Body of pancreas (tissue), 4 donors: ENCODE data around the gene CTRL. TPM values are rescaled to one million over a fixed set of nuclear protein-coding genes. Genes with fewer than 3 reads are reported as not detected.
A peak's percentile ranks its signal among the peaks of the same experiment; 100 is the strongest.
"Not testable (repeated sequence)": the region's sequence is repeated elsewhere in the genome, so short reads cannot be mapped to it uniquely, and the experiment has no call there.

ENCODE experiments used
- ATAC-seq: fragments of 150-250 bp; one replicate; pipeline ENCODE4 v1.9.1; 2016
- DNase-seq, 4 donors: peaks; one replicate each; pipeline ENCODE4 v3.0.0-alpha.2; 2019
- H3K27ac ChIP-seq, 4 donors: fragments of 200-600 bp; sonication (generic); 1 replicate in 3 of 4; 2 replicates in 1 of 4; pipeline versions ENCODE4 v1.5.1 to v1.6.1; 2016 to 2019; ENCODE audit warnings: mild to moderate bottlenecking in 1 of 4, mixed read lengths in 1 of 4, moderate library complexity in 1 of 4
- H3K27me3 ChIP-seq, 2 donors: fragments of 200-600 bp; sonication (generic); one replicate each; pipeline ENCODE4 v1.6.0; 2016; ENCODE audit warnings: mild to moderate bottlenecking in 1 of 2
- H3K36me3 ChIP-seq, 2 donors: fragments of 200-600 bp; sonication (generic); replicated peaks in 1 of 2; 2 replicates each; pipeline ENCODE4 v1.5.1; 2016; ENCODE audit warnings: low read depth in 2 of 2; ENCODE audit not compliant: insufficient read depth in 1 of 2
- H3K4me1 ChIP-seq: fragments of 200-600 bp; sonication (generic); one replicate; pipeline ENCODE4 v1.6.0; 2016
- H3K4me3 ChIP-seq, 2 donors: fragments of 200-600 bp; sonication (generic); 1 replicate in 1 of 2; 2 replicates in 1 of 2; pipeline ENCODE4 v1.5.1; 2016 to 2019
- H3K9me3 ChIP-seq, 3 donors: fragments of 200-600 bp; sonication (generic); 1 replicate in 2 of 3; 2 replicates in 1 of 3; pipeline ENCODE4 v1.5.1; 2016
- CTCF ChIP-seq, 7 experiments: fragments of 450-650 bp in 4 of 7; fragments of 200-600 bp in 3 of 7; sonication (generic) in 3 of 7; IDR thresholded peaks; one replicate each; pipeline ENCODE4 v1.5.1; 2016 to 2019; ENCODE audit warnings: antibody characterized with exemption in 7 of 7
- POLR2A ChIP-seq, 3 donors: fragments of 450-650 bp; IDR thresholded peaks; one replicate each; pipeline ENCODE4 v1.6.1; 2016; ENCODE audit warnings: antibody characterized with exemption in 3 of 3, mild to moderate bottlenecking in 2 of 3
- WGBS, 2 donors: methylation state at CpG; one replicate each; pipeline ENCODE4 v1.1.5; 2017; 5-methylcytosine and 5-hydroxymethylcytosine counted together
- intact Hi-C: fragments of 100-400 bp; cut with DNase I; formaldehyde crosslinking; loops from one replicate; pipeline ENCODE4 v1.15.1; 2023
- total RNA-seq, 2 donors: library from RNA; depleted of rRNA; stranded (reverse); fragments of >200 nt; gene quantifications; one replicate each; pipeline ENCODE4 v1.1.0, GENCODE V29; 2016

The CTRL gene
- total RNA-seq, 2 donors from 2014 or later = 286 to 1,726 TPM

GRCh38 chr16:67976205-67976604 is 44.5 kb upstream of the CTRL start:
- intact Hi-C loops = no loop called here
- no peaks in the 10 kb centered on the region for H3K4me1 ChIP-seq
- DNase-seq (no peak), ATAC-seq (no peak)
- no peaks in the 10 kb centered on the region for H3K9me3 ChIP-seq
- no peak overlapping the region for H3K27ac ChIP-seq
- no peaks in the 10 kb centered on the region for H3K36me3 ChIP-seq
- H3K4me3 ChIP-seq = no peak overlapping the region
- no peaks in the 10 kb centered on the region for H3K27me3 ChIP-seq
- TF ChIP-seq CTCF (IDR thresholded peaks at IDR 0.05) (no peak), POLR2A (IDR thresholded peaks at IDR 0.05) (no peak)
- 87 to 100% methylated on average over 2 of the region's 2 CpGs for WGBS, 2 donors

- DNase-seq = no peak
- TF ChIP-seq POLR2A (IDR thresholded peaks at IDR 0.05) = no peak
- TF ChIP-seq CTCF (IDR thresholded peaks at IDR 0.05) = no peak
- no peaks in the 10 kb centered on the region for H3K36me3 ChIP-seq
- ATAC-seq = no peak
- whole genome bisulfite sequencing, 2 donors = 54 to 61% methylated on average over 8 to 14 of the region's 14 CpGs
- intact Hi-C loops = no loop called here
- no peaks in the 10 kb centered on the region for H3K4me1 ChIP-seq
- no peak overlapping the region for H3K4me3 ChIP-seq
- H3K27ac ChIP-seq = no peak overlapping the region
- H3K27me3 ChIP-seq = no peaks in the 10 kb centered on the region
- H3K9me3 ChIP-seq = no peaks in the 10 kb centered on the region
Observed at GRCh38 chr16:67975321-67976105, 43.9 kb upstream of the CTRL start.

DNA sequence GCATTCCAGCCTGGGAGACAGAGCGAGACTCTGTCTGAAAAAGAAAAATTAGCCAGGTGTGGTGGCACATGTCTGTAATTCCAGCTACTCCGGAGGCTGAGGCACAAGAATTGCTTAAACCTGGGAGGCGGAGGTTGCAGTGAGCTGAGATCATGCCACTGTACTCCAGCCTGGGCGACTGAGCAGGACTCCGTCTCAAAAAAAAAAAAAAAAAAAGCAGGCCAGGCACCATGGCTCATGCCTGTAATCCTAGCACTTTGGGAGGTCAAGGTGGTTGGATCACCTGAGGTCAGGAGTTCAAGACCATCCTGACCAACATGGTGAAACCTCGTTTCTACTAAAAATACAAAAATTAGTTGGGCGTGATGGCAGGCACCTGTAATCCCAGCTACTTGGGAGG is 40.6 kb upstream of the CTRL start:
- H3K9me3 ChIP-seq, H3K4me1 ChIP-seq, DNase-seq, H3K36me3 ChIP-seq, ATAC-seq, H3K4me3 ChIP-seq, intact Hi-C loops, H3K27me3 ChIP-seq, H3K27ac ChIP-seq: not testable (repeated sequence)
- 85 to 88% methylated on average over 6 to 7 of the region's 7 CpGs for WGBS, 2 donors

DNA sequence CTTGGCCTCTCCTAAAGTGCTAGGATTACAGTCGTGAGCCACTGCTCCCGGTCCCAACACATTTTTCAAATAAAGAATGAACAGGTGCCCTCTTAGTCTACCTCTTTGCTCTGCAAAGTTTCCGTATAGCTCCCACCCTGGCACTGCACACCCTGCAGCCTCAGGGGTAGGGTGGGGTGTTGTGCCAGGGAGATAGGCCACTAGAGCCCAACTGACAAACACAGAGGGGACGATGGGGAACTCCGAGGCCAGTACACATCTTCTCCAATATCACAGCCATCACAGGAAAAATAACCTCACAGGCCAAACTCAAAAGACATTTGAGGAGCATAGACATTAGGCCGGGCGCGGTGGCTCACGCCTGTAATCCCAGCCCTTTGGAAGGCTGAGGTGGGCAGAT is 39.4 kb upstream of the CTRL start:
- Histone ChIP-seq H3K9me3 (no peaks in the 10 kb centered on the region), H3K36me3 (no peaks in the 10 kb centered on the region), H3K4me3 (no peak overlapping the region), H3K4me1 (peaks cover 17% of the 10 kb centered on the region), H3K27ac (no peak overlapping the region), H3K27me3 (no peaks in the 10 kb centered on the region)
- ATAC-seq (no peak), DNase-seq (no peak)
- 91 to 94% methylated on average over 8 to 9 of the region's 9 CpGs for WGBS, 2 donors
- no peak for TF ChIP-seq POLR2A (IDR thresholded peaks at IDR 0.05)
- TF ChIP-seq CTCF (IDR thresholded peaks at IDR 0.05) = no peak
- intact Hi-C loops = no loop called here

- intact Hi-C loops = no loop called here
- no peaks in the 10 kb centered on the region for H3K27me3 ChIP-seq
Observed at GRCh38 chr16:67969254-67970039, 37.8 kb upstream of the CTRL start.

More at GRCh38 chr16:67969254-67970039, 37.8 kb upstream of the CTRL start:
- Histone ChIP-seq H3K4me3 (peak overlapping the region; percentile 32 to 73), H3K4me1 (peaks cover 32% of the 10 kb centered on the region), H3K27ac (peak overlapping the region; percentile 80 to 89 (median 87)), H3K9me3 (no peaks in the 10 kb centered on the region), H3K36me3 (no peaks in the 10 kb centered on the region)
- ATAC-seq (no peak), DNase-seq (no peak)
- TF ChIP-seq CTCF (IDR thresholded peaks at IDR 0.05) (no peak), POLR2A (IDR thresholded peaks at IDR 0.05) (no peak)
- WGBS, 2 donors = 43 to 47% methylated on average over 28 to 36 of the region's 40 CpGs
